Measurements from ENCODE around the gene LRMDA. TPM values are rescaled to one million over a fixed set of nuclear protein-coding genes. Genes with fewer than 3 reads are reported as not detected.

The LRMDA gene
- total and polyA plus RNA-seq, 2 of the 13 experiments (the other 11 are each of a cell fraction or from before 2014, with no cell fraction given): 13.4 to 22.0 TPM

DNA sequence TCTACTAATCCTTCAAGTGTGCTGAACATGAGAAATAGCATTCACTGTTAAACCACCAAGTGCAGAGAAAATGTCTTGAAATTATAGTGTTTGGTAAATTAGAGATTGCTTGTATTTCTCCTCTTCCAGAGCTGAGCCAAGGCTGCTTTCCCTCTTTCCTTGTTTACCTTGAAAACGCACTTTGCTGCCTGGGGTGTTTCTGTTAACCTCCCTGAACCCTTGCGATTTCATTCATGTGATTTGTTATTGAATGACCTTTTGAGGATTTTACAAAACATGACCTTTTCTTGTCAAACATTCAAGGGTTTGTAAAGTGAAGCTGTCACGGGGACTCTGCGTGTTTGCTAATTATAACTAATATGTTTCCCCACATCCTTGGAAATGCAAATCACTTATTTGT lies 169.4 kb downstream of the LRMDA start:
- 7% methylated on average over 4 of the region's 4 CpGs for WGBS (ENCODE audit: low lambda C conversion rate)
- Histone ChIP-seq H3K79me2 (ENCODE audit: insufficient read depth, low read length) (no peaks in the 10 kb centered on the region), H3K4me3 (replicated peaks in 1 of 3; ENCODE audit: insufficient read depth in 1 of 3, low read depth in 2 of 3, low read length in 3 of 3) (no peak overlapping the region), H3K27me3 (ENCODE audit: control insufficient read depth in 1 of 2, insufficient read depth in 2 of 2, low read length in 2 of 2) (no peaks in the 10 kb centered on the region), H4K20me1 (ENCODE audit: insufficient read depth, low read length) (no peaks in the 10 kb centered on the region), H3K27ac (ENCODE audit: extremely low read length, insufficient read depth, low read length) (peak overlapping the region; percentile 53), H2AFZ (ENCODE audit: low read length) (no peak overlapping the region), H3K4me1 (ENCODE audit: insufficient read depth, low read length) (peaks cover 53% of the 10 kb centered on the region), H3K9me3 (ENCODE audit: low read length) (no peaks in the 10 kb centered on the region), H3K36me3 (replicated peaks in 1 of 2; ENCODE audit: control insufficient read depth in 1 of 2, insufficient read depth in 2 of 2, low read length in 2 of 2) (no peaks in the 10 kb centered on the region; a peak in 1 of 5 replicates), H3K9ac (ENCODE audit: insufficient read depth, low read depth, low read length) (peak overlapping the region; percentile 12; the same call in 1 of the 2 replicates), H3K4me2 (ENCODE audit: low read depth, low read length) (peak overlapping the region; percentile 47)
- ATAC-seq (peak; percentile 63), FAIRE-seq (peak; percentile 67), DNase-seq (ENCODE audit: low spot score) (peak; percentile 40)
- ChIA-PET POLR2A (no interaction called here), CTCF (ENCODE audit: low intra/inter-chr PET ratio, low total read pairs) (no interaction called here)
- no TSS peak for BruUV-seq (replicated peaks)
- in situ Hi-C loops (cut with HindIII; ENCODE audit: extremely low pct_ligation_motif_present, low pct_unique_long_range_greater_than_20kb) (no loop called here), intact Hi-C loops (cut with micrococcal nuclease; ENCODE audit: unreplicated experiment) (loop anchor here (10.0 kb wide), 1 partner anchor 196 kb away; the partner anchor contains the start of gene ZNF503)
- TF ChIP-seq THAP11 (CRISPR knock-in tag; IDR thresholded peaks at IDR 0.05): no peak
- TF ChIP-seq ZNF775 (CRISPR knock-in tag; IDR thresholded peaks at IDR 0.05; ENCODE audit: borderline replicate concordance): no peak
- no peak for TF ChIP-seq HNRNPUL1 (IDR thresholded peaks at IDR 0.05; ENCODE audit: low read depth, low read length)
- 0 out of 2 replicates have a peak, but pooled peaks have one; percentile 22 for TF ChIP-seq HMG20B (CRISPR knock-in tag; conservative IDR thresholded peaks at IDR 0.05)
- no peak for TF ChIP-seq EZH2 (conservative IDR thresholded peaks at IDR 0.05; ENCODE audit: low read depth, low read length)
- peak; percentile 65 for TF ChIP-seq BCL6 (CRISPR knock-in tag; IDR thresholded peaks at IDR 0.05)
- peak; percentile 25; the same call in 1 of the 2 replicates for TF ChIP-seq SOX5 (CRISPR knock-in tag; IDR thresholded peaks at IDR 0.05; ENCODE audit: borderline replicate concordance)
- TF ChIP-seq STAG1 (CRISPR knock-in tag; IDR thresholded peaks at IDR 0.05): 0 out of 2 replicates have a peak, but pooled peaks have one; percentile 8
- peak; percentile 38; the same call in 1 of the 2 replicates for TF ChIP-seq FOXJ3 (CRISPR knock-in tag; IDR thresholded peaks at IDR 0.05; ENCODE audit: borderline replicate concordance)
- TF ChIP-seq ZNF816 (CRISPR knock-in tag; IDR thresholded peaks at IDR 0.05; ENCODE audit: borderline replicate concordance): no peak
- TF ChIP-seq SP5 (CRISPR knock-in tag; IDR thresholded peaks at IDR 0.05; ENCODE audit: borderline replicate concordance, low read depth): 0 out of 2 replicates have a peak, but pooled peaks have one; percentile 15
- no peak for TF ChIP-seq ZBTB38 (CRISPR knock-in tag; IDR thresholded peaks at IDR 0.05)
- TF ChIP-seq PRDM4 (CRISPR knock-in tag; IDR thresholded peaks at IDR 0.05; ENCODE audit: borderline replicate concordance): no peak
- peak; percentile 31; the same call in 1 of the 2 replicates for TF ChIP-seq ELF3 (CRISPR knock-in tag; IDR thresholded peaks at IDR 0.05)
- no peak for TF ChIP-seq IKZF4 (CRISPR knock-in tag; IDR thresholded peaks at IDR 0.05; ENCODE audit: borderline replicate concordance, low read depth, not compliant biosample characterization)
- TF ChIP-seq ZNF280D (CRISPR knock-in tag; IDR thresholded peaks at IDR 0.05): no peak
- TF ChIP-seq NR2F1 (CRISPR knock-in tag; IDR thresholded peaks at IDR 0.05): peak; percentile 19 to 70; a peak in 2 of 4 replicates
- TF ChIP-seq RFX1 (IDR thresholded peaks at IDR 0.05): no peak
- TF ChIP-seq LCORL (IDR thresholded peaks at IDR 0.05): no peak
- TF ChIP-seq LCORL (CRISPR knock-in tag; IDR thresholded peaks at IDR 0.05): no peak
- no peak for TF ChIP-seq SMARCE1 (IDR thresholded peaks at IDR 0.05; ENCODE audit: borderline replicate concordance)
- TF ChIP-seq YY1 (IDR thresholded peaks at IDR 0.05; ENCODE audit: insufficient read depth, insufficient replicate concordance, low read depth, low read length): no peak

Data from HepG2 (cell line).